ENCODE results near the gene C13orf46. TPM values are rescaled to one million over a fixed set of nuclear protein-coding genes. Genes with fewer than 3 reads are reported as not detected.

C13orf46 gene
- total and polyA plus RNA-seq, 2 of the 8 experiments (the other 6 are each of a cell fraction or from before 2014, with no cell fraction given): 0.23 to 0.28 TPM

DNA sequence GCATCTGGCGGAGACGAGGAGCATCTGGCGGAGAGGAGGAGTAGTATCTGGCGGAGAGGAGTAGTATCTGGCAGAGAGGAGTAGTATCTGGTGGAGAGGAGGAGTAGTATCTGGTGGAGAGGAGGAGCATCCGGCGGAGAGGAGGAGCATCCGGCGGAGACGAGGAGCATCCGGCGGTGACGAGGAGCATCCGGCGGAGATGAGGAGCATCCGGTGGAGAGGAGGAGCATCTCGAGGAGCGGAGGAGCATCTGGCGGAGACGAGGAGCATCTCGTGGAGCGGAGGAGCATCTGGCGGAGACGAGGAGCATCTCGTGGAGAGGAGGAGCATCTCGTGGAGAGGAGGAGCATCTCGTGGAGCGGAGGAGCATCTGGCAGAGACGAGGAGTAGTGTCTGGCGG lies 18.6 kb downstream of the C13orf46 start (continued):
- TF ChIP-seq, protein P1, sequence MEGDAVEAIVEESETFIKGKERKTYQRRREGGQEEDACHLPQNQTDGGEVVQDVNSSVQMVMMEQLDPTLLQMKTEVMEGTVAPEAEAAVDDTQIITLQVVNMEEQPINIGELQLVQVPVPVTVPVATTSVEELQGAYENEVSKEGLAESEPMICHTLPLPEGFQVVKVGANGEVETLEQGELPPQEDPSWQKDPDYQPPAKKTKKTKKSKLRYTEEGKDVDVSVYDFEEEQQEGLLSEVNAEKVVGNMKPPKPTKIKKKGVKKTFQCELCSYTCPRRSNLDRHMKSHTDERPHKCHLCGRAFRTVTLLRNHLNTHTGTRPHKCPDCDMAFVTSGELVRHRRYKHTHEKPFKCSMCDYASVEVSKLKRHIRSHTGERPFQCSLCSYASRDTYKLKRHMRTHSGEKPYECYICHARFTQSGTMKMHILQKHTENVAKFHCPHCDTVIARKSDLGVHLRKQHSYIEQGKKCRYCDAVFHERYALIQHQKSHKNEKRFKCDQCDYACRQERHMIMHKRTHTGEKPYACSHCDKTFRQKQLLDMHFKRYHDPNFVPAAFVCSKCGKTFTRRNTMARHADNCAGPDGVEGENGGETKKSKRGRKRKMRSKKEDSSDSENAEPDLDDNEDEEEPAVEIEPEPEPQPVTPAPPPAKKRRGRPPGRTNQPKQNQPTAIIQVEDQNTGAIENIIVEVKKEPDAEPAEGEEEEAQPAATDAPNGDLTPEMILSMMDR (IDR thresholded peaks at IDR 0.05; ENCODE audit: control extremely low read depth in 1 of 3, insufficient read depth in 1 of 3, low read depth in 1 of 3, low read length in 3 of 3): no peak
- TF ChIP-seq SIN3A (conservative IDR thresholded peaks at IDR 0.05 in 1 of 2, IDR thresholded peaks at IDR 0.05 in 1 of 2; ENCODE audit: low read depth in 1 of 2, low read length in 2 of 2) (no peak), CBX8 (IDR thresholded peaks at IDR 0.05; ENCODE audit: borderline replicate concordance, low read depth, low read length) (no peak), BRCA1 (IDR thresholded peaks at IDR 0.05; ENCODE audit: low read depth, low read length) (no peak), NRF1 (IDR thresholded peaks at IDR 0.05; ENCODE audit: low read depth, low read length) (no peak), BACH1 (IDR thresholded peaks at IDR 0.05; ENCODE audit: low read length) (no peak), RAD21 (IDR thresholded peaks at IDR 0.05 in 1 of 2, conservative IDR thresholded peaks at IDR 0.05 in 1 of 2; ENCODE audit: low read depth in 2 of 2, low read length in 2 of 2) (no peak)

All from H1 (cell line).